Cardiac septum (tissue), 1 donor: ENCODE results near the gene STK40. TPM values are rescaled to one million over a fixed set of nuclear protein-coding genes. Genes with fewer than 3 reads are reported as not detected.

Source experiments
- DNase-seq: peaks from one replicate; pipeline ENCODE4 v3.0.0-alpha.2; 2020; ENCODE audit warnings: low spot score
- intact Hi-C: fragments of 100-400 bp; cut with DNase I; formaldehyde crosslinking; loops from one replicate; pipeline ENCODE4 v1.14.0; 2022
- total RNA-seq: library from RNA; stranded (reverse); fragmentation: NEBNext Ultra II Directional; extraction: Animal tissue kit (Norgen Biotek cat#: 25700); gene quantifications from one replicate; pipeline ENCODE4 v1.2.1, GENCODE V29; 2021
- donor health status: DM: no; HTN: no; CAD: no.

STK40 gene
- total RNA-seq, 1 donor from 2014 or later = 75.5 TPM

GRCh38 chr1:36400825-36401601 lies 15.3 kb upstream of the STK40 start:
- DNase-seq = peak; percentile 89
- intact Hi-C loops = loop anchor here (5.0 kb wide), 1 partner anchor 34 kb away; no protein-coding TSS in a partner anchor

DNA sequence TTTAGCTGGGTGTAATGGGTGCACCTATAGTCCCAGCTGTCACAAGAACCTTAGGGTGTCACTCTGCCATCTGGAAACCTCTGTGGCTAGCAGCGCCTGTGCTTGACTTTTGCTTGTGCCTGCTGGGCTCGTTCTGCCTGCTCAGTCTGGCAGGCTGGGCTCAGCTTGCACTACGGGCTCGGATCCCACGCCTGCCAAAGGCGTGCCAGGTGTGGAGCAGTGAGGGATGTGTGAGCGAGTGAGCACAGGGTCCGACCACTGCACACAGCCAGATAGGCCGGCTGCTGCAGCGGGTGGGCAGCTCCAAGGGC lies 14.7 kb upstream of the STK40 start:
- intact Hi-C loops = loop anchor here (5.0 kb wide), 1 partner anchor 33 kb away; no protein-coding TSS in a partner anchor
- DNase-seq = no peak

GRCh38 chr1:36398370-36398977 lies 12.8 kb upstream of the STK40 start:
- DNase-seq = no peak
- intact Hi-C loops = loop anchor here (2.0 kb wide), 1 partner anchor 14 kb away; the partner anchor contains the start of gene STK40

GRCh38 chr1:36397378-36398230 lies 11.9 kb upstream of the STK40 start, which contains the start of gene LSM10:
Gene LSM10 (minus strand): TSS chr1:36397908. CDS start chr1:36394129, 3,779 bp downstream.
- peak; percentile 97 for DNase-seq
- intact Hi-C loops = loop anchor here (2.0 kb wide), 1 partner anchor 13 kb away; the partner anchor contains the start of gene STK40

DNA sequence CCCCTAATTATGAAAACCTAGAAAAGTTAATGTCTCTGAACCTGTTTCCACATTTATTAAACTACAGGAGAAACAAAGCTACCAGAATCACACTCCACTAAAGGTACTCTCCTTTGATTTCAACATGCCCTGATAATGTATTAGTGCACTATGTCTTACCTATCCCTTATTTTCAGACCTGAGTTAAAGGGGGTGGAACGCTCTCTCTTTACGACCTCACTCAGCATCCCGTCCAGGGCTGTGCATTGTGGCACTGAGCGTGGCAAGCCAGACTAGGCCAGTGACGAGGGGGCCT lies 11.3 kb upstream of the STK40 start:
- intact Hi-C loops = no loop called here

GRCh38 chr1:36396359-36396758 lies 10.6 kb upstream of the STK40 start:
- no peak for DNase-seq
- intact Hi-C loops = no loop called here

More for the DNA sequence above, 11.3 kb upstream of the STK40 start:
- no peak for DNase-seq

DNA sequence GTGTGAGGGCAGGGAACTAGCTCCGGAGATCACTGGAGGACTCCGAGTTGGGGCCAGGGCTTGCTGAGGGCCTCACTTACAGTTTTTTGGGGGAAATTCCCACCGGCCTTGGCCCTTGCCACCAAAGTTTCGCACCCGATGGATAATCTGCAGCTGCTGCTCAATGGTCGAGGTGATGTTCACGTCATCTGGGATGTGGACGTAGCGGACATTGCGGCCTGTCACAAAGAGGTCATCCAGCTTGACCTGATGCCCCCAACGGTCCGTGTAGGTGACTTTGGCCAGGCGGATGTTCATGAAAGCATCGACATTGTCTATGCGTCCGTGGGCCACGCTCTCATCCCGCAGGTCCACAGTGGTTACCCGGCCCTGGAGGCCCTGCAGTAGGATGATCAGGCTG lies 8.0 kb upstream of the STK40 start:
- no peak for DNase-seq
- intact Hi-C loops = no loop called here

- no peak for DNase-seq
- intact Hi-C loops = no loop called here
These were observed 7.1 kb upstream of the STK40 start for GRCh38 chr1:36392836-36393235.

- no peak for DNase-seq
These were observed 5.5 kb upstream of the STK40 start for GRCh38 chr1:36391271-36391670.

DNA sequence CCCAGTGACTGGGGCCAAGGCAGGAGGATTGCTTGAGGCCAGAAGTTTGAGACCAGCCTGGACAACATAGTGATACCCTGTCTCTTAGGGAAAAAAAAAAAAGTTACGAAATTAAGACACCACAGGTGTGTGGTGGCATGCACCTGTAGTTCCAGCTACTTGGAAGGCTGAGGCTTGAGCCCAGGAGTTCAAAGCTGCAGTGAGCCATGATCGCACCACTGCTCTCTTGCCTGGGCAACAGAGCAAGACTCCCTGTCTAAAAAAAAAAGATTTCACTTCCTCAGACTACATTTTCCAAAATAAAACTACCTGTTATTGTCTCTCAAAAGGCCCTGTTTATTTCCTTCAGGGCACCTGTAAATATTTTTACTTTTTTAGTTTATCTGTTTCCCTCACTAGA lies 4.7 kb upstream of the STK40 start:
- intact Hi-C loops = no loop called here
- no peak for DNase-seq

More at GRCh38 chr1:36391271-36391670, 5.5 kb upstream of the STK40 start:
- intact Hi-C loops = no loop called here

GRCh38 chr1:36389999-36390398 lies 4.3 kb upstream of the STK40 start:
- DNase-seq = no peak

GRCh38 chr1:36389261-36389660 lies 3.5 kb upstream of the STK40 start:
- no peak for DNase-seq
- intact Hi-C loops = loop anchor here (5.0 kb wide), 1 partner anchor 67 kb away; the partner anchor contains the start of gene EVA1B

More at GRCh38 chr1:36389999-36390398, 4.3 kb upstream of the STK40 start:
- intact Hi-C loops = loop anchor here (5.0 kb wide), 1 partner anchor 68 kb away; the partner anchor contains the start of gene EVA1B

GRCh38 chr1:36387141-36387949 lies 1.6 kb upstream of the STK40 start:
- intact Hi-C loops = loop anchor here (2.0 to 5.0 kb wide), 2 partner anchors 65 to 231 kb away; partner anchors contain the start of genes EVA1B and MAP7D1
- DNase-seq = no peak

- DNase-seq = peak; percentile 97
- intact Hi-C loops = loop anchor here (2.0 to 5.0 kb wide), 2 partner anchors 64 to 230 kb away; partner anchors contain the start of genes EVA1B and MAP7D1
These were observed 779 bp upstream of the STK40 start for GRCh38 chr1:36386265-36387140.

DNA sequence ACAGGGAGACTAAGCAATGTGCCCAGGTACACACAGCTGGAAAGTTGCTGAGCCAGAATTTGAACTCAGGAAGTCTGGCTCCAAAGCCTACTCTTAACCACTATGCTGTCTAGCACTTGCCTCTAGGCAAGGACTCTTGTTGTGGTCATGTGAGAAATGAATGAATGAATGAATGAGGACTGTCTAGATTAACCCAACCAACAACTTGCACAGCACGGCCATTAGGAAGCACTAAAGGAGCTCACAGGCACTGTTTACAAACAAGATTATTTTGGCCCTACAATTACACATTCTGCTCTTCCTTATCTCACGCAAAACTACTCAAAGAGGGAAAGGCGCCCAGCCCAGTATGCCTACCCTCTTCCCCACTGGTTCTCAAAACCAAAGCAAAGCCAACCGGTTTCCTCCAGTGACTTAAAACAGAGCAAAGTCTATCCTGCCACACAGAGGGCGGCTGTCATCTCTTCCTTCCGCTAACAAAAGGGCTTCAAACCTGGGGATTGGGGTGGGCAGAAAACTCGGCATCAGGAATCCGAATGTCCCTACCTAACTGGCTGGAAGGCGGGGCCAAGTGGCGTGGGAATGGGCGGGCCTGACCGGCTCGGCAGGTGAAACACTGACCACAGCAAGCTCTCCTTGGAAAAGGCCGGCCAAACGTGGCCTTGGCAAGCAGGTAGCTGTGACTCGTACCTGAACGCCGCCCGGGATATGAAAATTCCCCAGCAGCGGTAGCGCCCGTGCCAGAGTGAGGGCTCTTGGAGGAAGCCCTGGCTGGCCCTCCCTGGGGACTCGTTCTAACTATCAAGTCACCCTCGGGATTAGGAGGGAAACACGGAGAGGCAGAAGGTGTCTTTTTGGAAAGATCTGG lies 948 bp downstream of the STK40 start:
- intact Hi-C loops = loop anchor here (2.0 to 5.0 kb wide), 2 partner anchors 14 to 62 kb away; partner anchors contain the start of gene EVA1B
- peak; percentile 91 for DNase-seq

DNA sequence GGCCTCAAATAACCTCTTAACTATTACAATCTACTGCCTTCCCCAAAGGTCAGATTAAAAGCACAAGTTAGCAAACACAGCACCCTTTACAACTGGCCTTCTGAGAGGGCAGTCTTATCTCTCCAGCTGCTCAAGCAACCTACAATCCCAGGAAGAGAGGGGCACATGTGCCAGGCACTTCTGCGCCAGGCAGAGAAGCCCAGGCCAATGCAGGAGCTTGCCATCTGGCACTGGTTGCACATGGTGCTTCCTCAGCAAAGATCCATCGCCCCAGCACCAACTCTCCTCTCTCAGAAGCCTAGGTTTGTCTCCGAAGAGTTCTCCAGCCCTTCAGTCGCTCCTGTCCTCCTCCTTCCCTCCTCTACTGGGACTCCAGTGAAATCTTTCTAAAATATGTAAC lies 2.5 kb downstream of the STK40 start:
- DNase-seq = no peak
- intact Hi-C loops = no loop called here

DNA sequence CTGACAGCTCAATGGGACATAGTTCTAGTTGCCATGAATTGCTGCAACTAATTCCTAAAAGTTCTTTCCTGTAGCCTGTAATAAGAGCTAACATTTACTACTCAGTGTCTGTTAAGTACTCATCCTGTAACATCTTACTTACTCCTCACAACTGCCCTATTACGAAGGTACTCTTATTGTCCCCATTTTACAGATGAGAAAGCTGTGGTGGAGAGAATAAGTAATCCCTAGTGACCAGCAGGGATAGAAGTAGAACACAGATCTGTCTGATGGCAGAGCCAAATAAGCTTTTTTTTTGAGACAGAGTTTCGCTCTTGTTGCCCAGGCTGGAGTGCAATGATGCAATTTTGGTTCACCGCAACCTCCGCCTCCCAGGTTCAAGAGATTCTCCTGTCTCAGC lies 3.1 kb downstream of the STK40 start:
- intact Hi-C loops = no loop called here
- no peak for DNase-seq
